GM18909 (cell line): ENCODE measurements around the gene MRPL54.
"Not testable (repeated sequence)": the region's sequence is repeated elsewhere in the genome, so short reads cannot be mapped to it uniquely, and the experiment has no call there.

Source experiments
- ATAC-seq: cut with Tn5 transposase; IDR thresholded peaks from one replicate; pipeline ENCODE4 v1.9.1; 2021; ENCODE audit warnings: mild to moderate bottlenecking; ENCODE audit not compliant: unreplicated experiment, poor library complexity

The MRPL54 gene

GRCh38 chr19:3738477-3739220, 23.8 kb upstream of the MRPL54 start:
- no peak for ATAC-seq

GRCh38 chr19:3740431-3740830, 22.1 kb upstream of the MRPL54 start:
- no peak for ATAC-seq

- ATAC-seq: no peak
Observed at GRCh38 chr19:3743486-3743885, 19.0 kb upstream of the MRPL54 start.

GRCh38 chr19:3745363-3746045, 17.0 kb upstream of the MRPL54 start:
- ATAC-seq: no peak

- ATAC-seq: no peak
Observed at GRCh38 chr19:3746371-3747056, 16.0 kb upstream of the MRPL54 start.

GRCh38 chr19:3748965-3749364, 13.5 kb upstream of the MRPL54 start:
- no peak for ATAC-seq

GRCh38 chr19:3750211-3750610, 12.3 kb upstream of the MRPL54 start:
- ATAC-seq: no peak

GRCh38 chr19:3751236-3751635, 11.2 kb upstream of the MRPL54 start:
- ATAC-seq: no peak

GRCh38 chr19:3752492-3752891, 10.0 kb upstream of the MRPL54 start:
- ATAC-seq: no peak

GRCh38 chr19:3753631-3754410, 8.7 kb upstream of the MRPL54 start:
- ATAC-seq: no peak

- not testable (repeated sequence) for ATAC-seq
Observed at GRCh38 chr19:3757705-3758104, 4.8 kb upstream of the MRPL54 start.

GRCh38 chr19:3758297-3758696, 4.2 kb upstream of the MRPL54 start:
- ATAC-seq: not testable (repeated sequence)

- ATAC-seq: no peak
Observed at GRCh38 chr19:3759482-3760254, 2.8 kb upstream of the MRPL54 start.

GRCh38 chr19:3760871-3761361, 1.6 kb upstream of the MRPL54 start:
- ATAC-seq: no peak

- ATAC-seq: peak; percentile 61
Observed at GRCh38 chr19:3761382-3762129, 926 bp upstream of the MRPL54 start, which contains the start of gene APBA3. TSS of gene APBA3 (minus strand) at chr19:3761692. CDS start at chr19:3760264, 1,428 bp downstream.

- ATAC-seq: no peak
Observed at GRCh38 chr19:3762130-3762473, 380 bp upstream of the MRPL54 start.

GRCh38 chr19:3765121-3765520, 2.6 kb downstream of the MRPL54 start:
- no peak for ATAC-seq

- not testable (repeated sequence) for ATAC-seq
Observed at GRCh38 chr19:3765757-3766156, 3.3 kb downstream of the MRPL54 start.

GRCh38 chr19:3766520-3766919, 4.0 kb downstream of the MRPL54 start:
- no peak for ATAC-seq
